HG02943 (cell line): ENCODE measurements around the gene MDP1.
A peak's percentile ranks its signal among the peaks of the same experiment; 100 is the strongest.
"Not testable (repeated sequence)": the region's sequence is repeated elsewhere in the genome, so short reads cannot be mapped to it uniquely, and the experiment has no call there.

Experiments
- ATAC-seq: cut with Tn5 transposase; IDR thresholded peaks from one replicate; pipeline ENCODE4 v1.9.1; 2021; ENCODE audit warnings: mild to moderate bottlenecking, low read depth, moderate library complexity; ENCODE audit not compliant: unreplicated experiment

Gene MDP1

GRCh38 chr14:24232645-24233537, 17.0 kb upstream of the MDP1 start, which contains the start of gene GMPR2:
TSS of gene GMPR2 (plus strand) at chr14:24232929. CDS start at chr14:24233254, 325 bp downstream.
- peak; percentile 54 for ATAC-seq

GRCh38 chr14:24232121-24232644, 16.3 kb upstream of the MDP1 start, which contains the start of gene NEDD8:
TSS of gene NEDD8 (minus strand) at chr14:24232367. CDS start at chr14:24232267, 100 bp downstream.
- ATAC-seq = peak; percentile 71

- no peak for ATAC-seq
These were observed 15.6 kb upstream of the MDP1 start for GRCh38 chr14:24231263-24232120.

- ATAC-seq = no peak
These were observed 13.0 kb upstream of the MDP1 start for GRCh38 chr14:24228902-24229301.

GRCh38 chr14:24226473-24226872, 10.6 kb upstream of the MDP1 start:
- ATAC-seq = no peak

GRCh38 chr14:24224618-24225071, 8.8 kb upstream of the MDP1 start:
- ATAC-seq = no peak

GRCh38 chr14:24222987-24223386, 7.1 kb upstream of the MDP1 start:
- ATAC-seq = not testable (repeated sequence)

GRCh38 chr14:24219521-24219920, 3.7 kb upstream of the MDP1 start:
- no peak for ATAC-seq

GRCh38 chr14:24219080-24219479, 3.2 kb upstream of the MDP1 start:
- ATAC-seq = no peak

- not testable (repeated sequence) for ATAC-seq
These were observed 1.0 kb upstream of the MDP1 start for GRCh38 chr14:24216876-24217275.

- ATAC-seq = no peak
These were observed 456 bp upstream of the MDP1 start for GRCh38 chr14:24216345-24216699.

- ATAC-seq = no peak
These were observed 1.8 kb downstream of the MDP1 start for GRCh38 chr14:24213866-24214662.

GRCh38 chr14:24212924-24213865, 2.7 kb downstream of the MDP1 start, which contains the start of gene CHMP4A:
TSS of gene CHMP4A (minus strand) at chr14:24213488. CDS start at chr14:24213439, 49 bp downstream.
- peak; percentile 76 for ATAC-seq

GRCh38 chr14:24211311-24211710, 4.6 kb downstream of the MDP1 start:
- no peak for ATAC-seq

- ATAC-seq = no peak
These were observed 8.2 kb downstream of the MDP1 start for GRCh38 chr14:24207625-24208024.

GRCh38 chr14:24207104-24207551, 8.7 kb downstream of the MDP1 start:
- ATAC-seq = no peak

GRCh38 chr14:24206260-24207103, 9.4 kb downstream of the MDP1 start:
- no peak for ATAC-seq
